Ramos (cell line): Measurements from ENCODE around the gene ERC1.
"Not testable (repeated sequence)": the region's sequence is repeated elsewhere in the genome, so short reads cannot be mapped to it uniquely, and the experiment has no call there.

Experiments
- in situ Hi-C: fragments of 300-500 bp; cut with MboI; formaldehyde crosslinking; loops from one replicate; pipeline ENCODE4 v1.14.3; 2022; ENCODE audit warnings: low sequenced_read_pairs; ENCODE audit not compliant: unreplicated experiment

Gene ERC1

DNA sequence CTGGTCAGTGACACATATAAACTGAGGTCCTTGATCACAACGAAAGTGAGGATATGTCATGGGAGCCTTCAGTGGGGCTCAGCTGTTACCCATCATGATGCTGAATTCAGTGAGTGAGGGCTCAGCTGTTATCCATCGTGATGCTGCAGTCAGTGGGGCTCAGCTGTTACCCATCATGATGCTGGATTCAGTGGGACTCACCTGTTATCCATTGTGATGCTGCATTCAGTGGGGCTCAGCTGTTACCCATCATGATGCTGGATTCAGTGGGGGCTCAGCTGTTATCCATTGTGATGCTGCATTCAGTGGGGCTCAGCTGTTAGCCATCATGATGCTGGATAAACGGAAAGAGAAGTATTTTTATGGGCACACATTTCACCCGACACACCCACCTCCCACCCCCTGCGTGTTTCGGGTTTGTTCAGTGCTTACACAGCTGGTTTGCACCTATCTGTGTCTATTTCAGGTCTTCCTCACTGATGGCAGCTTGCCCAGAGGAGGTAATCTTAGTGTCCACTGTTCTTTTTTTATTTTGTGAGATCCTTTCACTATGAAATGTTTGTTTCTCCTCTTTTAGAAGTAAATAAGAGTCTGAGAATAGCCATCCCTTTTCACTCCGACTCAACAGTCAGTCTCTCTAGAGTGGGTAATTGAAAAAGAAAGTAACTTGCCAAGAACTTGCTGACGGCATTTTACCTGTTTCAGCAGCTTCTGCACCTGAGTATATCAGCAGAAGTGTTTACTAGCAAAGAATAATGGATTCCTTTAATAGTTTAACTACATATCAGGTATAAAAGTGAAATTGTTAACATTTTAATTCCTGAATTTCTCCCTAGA, 183.0 kb downstream of the ERC1 start:
- in situ Hi-C loops = no loop called here

DNA sequence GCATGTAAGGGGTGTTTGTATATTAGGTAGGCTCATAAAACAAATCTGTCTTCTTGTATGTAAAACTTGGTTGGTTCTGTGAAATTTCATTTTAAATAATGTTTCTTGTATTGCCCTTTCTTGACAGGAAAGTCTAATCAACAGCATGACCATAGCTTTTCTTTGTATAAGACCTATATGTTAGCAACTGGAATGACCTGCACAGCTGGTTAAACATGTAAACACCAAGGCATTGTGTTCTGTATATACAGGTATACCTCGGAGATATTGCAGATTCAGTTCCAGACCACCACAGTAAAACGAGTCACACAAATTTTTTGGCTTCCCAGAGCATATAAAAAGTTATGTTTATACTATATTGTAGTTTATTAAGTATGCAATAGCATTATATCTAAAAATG, 183.6 kb downstream of the ERC1 start:
- in situ Hi-C loops = no loop called here

DNA sequence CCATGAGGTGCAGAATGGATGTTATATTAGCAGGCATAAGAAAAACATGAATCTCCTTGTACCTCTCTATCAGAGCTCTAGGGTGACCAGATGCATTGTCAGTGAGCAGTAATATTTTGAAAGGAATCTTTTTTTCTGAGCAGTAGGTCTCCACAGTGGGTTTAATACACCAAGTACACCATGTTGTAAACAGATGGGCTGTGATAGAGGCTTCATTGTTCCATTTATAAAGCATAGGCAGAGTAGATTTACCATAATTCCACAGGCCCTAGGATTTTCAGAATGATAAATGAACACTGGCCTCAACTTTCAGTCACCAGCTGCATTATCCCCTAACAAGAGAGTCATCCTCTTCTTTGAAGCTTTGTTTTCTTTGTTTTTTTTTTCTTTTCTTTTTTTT, 185.2 kb downstream of the ERC1 start:
- in situ Hi-C loops = no loop called here

DNA sequence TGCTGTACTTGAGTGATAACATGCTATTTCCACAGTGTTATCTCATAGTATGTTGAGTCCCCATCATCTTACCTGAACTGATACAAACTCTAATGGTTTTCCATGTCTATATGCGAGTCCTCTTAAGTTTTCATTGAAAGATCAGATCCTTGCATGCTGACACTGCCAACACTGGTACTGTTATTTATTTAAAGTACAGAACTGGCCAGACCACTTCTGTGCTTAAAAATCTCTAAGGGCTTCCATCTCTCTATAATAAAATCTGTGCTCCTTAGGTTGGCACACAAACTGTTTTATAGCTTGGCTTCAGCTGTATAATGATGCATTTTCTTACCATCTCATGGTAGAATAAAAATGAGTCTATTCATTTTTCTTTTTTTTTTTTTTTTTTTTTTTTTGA, 188.1 kb downstream of the ERC1 start:
- in situ Hi-C loops = no loop called here

DNA sequence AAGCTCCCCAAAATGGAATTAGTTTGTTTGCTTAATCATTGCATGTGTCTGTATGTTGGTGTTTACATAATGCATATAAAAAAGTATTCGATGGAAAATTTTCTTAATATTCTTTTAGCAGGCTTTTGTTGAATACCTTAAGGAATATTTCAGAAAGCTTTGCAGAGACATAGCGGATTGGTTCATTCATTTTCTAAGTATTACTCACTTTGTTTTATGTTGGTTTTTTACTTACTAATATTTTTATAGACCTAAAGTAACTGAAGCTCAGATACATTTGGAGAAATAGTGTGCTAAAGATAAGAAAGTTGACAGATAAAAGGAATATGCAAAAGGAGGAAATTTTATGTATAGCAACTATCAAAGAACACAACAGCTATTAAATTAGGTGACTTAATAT, 191.0 kb downstream of the ERC1 start:
- in situ Hi-C loops = no loop called here

DNA sequence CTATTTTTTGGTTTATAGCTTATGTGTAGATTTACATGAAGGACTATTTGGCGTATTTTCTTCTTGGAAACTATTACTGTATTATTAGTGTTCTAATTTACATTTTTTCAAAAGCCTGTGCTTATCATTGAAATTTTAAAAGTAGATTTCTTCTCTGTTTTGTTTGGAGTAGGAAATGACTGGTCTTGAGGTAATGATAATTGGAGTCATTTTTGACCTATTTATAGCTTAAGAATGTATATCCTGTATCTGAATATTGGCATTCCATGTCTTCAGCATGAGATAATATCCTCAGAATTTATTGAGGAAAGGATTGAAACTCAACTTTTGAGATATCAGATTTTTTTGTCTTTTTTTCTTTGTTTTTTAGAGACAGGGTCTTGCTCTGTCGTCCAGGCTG, 193.4 kb downstream of the ERC1 start:
- in situ Hi-C loops = no loop called here

DNA sequence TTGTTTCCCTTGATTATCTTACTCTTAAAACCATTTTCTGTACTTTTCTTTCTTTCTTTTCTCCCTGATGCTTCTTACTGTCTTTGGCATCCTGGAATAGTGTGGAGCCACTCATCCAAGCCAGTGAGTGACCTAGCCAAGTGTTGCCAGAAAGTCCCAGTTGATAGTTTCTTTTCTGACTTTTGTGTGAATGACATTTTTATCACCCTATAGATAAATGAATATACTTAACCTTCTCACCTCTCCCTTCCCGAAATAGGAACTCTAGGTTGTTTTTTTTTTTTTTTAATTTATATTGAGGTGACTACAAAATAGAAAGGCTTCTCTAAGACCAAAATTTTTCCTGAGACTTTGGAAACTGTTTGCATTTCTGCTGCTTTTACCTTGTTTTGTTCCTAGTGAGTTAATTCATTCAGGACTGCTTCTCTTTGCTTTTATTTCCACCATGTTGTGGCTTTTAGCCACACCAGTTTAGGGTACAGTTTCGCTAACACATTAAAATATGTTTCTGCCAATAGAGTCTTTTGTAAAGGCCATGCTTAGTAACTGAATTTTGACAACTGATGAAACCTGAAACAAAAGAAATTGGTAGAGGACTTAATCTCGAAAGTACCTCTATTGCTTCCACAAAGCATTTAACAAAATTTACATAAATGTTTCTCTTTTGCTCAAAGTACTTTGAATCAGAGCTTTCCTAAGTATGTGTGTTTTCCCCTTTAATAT, 194.6 kb downstream of the ERC1 start:
- in situ Hi-C loops = no loop called here

DNA sequence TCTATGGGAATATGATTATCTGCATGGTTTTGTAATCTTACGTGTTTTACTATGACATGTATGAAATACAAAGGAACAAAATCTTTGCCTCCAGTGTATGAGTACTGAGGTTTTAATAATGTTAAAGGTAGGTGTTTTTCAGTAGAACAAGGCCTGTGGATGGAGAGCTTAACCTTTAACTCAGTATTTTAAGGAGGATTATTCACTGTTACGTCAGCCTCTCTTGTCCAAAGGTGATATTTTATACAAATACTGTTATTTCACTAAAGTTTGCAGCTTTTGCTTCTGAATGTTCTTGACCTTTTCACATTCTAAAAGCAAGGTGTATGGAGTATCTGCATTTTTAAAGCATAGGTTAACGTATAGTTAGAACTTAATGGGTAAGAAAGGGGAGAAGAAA, 195.3 kb downstream of the ERC1 start:
- in situ Hi-C loops = no loop called here

DNA sequence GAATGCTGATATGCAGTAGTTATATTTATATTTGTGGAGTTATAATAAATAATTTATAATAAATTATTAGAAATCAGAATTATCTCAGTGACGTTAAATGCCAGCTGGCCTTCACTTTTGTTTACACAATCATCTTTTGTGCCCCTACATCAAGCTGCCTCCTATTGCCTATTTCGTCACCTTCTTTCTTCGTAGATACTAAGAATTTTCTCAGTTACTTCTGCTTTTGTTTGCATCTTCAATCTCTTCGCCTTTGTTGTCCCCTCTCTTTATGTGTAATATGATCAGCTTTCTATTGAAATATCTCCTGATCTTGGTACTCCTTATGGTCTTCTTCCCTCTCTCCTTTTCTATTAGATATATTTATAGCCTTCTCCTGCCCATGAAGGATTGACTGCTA, 197.0 kb downstream of the ERC1 start:
- in situ Hi-C loops = no loop called here

DNA sequence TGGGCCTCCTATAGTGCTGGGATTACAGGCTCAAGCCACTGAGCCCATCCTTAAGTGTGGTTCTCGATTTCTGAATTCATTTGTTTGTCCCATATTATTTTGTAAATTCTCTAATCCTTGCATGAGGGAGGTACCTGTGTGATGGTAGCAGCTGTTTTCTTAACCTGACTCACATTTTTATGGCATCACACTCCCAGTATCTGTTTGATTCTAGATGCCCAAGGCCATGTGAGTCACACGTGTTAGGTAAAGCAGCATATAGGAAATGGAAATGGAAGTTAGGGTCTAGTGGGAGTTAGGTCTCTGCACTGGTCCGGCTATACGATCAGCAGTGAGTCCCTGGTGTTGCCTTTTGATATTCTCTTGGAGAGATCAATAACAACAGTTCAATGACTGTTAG, 198.1 kb downstream of the ERC1 start:
- in situ Hi-C loops = no loop called here

DNA sequence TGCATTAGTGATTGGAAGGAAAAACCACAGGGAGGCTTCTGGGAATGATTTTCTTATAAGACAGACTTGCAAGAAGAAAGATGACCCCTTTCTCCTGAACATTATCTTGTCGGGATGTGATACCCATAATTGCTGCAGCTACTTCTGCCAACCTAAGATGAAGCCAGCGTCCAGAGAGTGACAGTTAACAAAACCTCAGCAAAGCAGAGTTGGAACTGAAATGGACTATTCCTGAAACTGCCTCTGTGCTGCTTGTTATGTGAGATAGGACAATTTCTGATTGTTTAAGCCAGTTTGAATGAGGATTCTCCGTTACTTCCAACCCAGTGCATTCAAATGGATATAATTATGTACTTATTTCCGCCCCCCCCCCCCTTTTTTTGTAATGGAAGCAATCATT, 204.5 kb downstream of the ERC1 start:
- in situ Hi-C loops = no loop called here

DNA sequence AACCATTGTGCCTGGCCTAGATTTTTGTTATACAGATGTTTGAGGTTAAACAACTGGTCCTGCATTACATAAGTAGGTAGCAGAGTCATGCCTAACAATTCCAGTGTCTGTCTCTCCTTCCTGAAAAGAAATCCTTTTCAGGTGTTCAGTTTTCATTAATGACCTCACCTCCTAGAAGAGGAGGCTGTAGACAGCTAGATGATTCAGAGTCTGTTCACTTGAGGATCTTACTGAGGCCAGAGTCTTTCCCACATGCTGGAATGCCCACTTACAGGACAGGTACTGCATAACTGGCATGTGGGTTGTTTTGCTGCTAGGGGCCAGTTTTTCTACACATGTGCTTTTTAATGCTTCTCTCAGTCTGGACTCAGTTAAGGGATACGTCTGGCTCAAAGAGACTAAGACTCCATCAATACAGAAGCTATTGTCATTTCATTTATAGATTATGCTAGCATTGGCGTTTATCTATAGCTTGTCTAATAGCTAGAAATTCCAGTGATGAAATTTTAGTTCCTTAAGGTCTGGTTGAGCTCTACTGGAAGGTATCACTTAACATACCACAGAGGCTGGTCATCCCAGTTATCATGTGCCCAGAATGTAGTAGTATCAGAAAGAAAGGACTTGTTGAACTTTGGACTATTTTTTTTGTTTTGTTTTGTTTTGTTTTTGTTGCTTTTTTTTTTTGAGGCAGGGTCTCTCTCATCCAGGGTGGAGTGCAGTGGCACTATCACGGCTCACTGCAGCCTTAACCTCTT, 206.4 kb downstream of the ERC1 start:
- in situ Hi-C loops = no loop called here

DNA sequence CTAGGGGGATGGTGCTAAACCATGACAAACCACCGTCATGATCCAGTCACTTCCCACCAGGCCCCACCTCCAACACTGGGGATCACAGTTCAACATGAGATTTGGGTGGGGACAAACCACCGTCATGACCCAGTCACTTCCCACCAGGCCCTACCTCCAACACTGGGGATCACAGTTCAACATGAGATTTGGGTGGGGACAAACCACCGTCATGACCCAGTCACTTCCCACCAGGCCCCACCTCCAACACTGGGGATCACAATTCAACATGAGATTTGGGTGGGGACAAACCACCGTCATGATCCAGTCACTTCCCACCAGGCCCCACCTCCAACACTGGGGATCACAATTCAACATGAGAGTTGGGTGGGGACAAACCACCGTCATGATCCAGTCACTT, 207.8 kb downstream of the ERC1 start:
- in situ Hi-C loops = not testable (repeated sequence)

DNA sequence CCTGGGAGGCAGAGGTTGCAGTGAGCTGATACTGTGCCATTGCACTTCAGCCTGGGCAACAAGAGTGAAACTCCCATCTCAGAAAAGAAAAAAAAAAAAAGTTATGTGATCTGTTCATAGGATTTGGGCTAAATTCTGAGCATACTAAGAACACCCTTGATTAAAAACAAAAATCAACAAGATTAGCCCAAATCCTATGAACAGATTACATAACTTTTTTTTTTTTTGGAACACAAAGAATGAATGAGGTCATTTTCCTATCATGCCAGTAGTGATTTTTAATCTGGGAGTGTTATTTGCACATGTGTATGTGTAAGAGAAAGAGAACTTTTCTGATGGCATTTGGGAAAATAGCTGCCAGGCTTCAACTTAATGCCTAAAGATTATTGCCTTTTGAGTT, 208.7 kb downstream of the ERC1 start:
- in situ Hi-C loops = no loop called here

DNA sequence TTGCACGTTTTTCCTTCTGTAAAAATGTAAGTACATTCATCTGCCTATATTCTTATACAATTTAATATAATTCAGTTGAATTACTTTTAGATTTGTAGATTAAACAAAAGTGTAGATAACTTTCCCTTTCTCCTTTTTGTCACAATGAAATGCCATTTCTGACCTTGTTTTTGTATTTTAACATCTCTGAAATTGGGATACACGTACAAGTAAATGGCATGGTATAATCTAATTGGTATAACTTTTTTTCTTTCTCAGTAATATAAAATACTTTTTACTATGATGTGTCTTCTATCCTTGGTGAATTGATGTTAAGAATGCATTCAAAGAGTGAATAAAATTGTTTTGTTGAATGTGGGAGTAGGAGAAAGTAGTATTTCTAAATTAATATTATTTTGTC, 210.0 kb downstream of the ERC1 start:
- in situ Hi-C loops = no loop called here

DNA sequence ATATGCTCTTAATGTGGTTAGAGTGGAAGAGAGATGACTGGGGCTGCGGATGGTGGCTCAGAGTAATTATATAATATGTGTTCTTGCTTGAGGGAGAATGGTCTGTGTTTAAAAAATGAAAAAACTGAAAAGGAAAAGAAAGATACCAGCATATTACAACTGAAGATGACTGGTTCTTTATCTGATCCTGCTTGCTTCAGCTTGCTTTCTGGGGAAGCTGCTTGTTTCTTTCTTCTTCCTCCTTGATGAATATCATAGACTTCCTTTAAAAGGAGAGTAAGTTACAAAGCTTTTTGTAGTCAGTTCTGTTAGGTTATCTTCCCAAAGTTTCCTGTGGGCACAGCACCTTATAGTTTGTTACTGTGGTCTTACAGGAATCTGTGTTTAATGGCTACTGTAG, 210.9 kb downstream of the ERC1 start:
- in situ Hi-C loops = no loop called here

DNA sequence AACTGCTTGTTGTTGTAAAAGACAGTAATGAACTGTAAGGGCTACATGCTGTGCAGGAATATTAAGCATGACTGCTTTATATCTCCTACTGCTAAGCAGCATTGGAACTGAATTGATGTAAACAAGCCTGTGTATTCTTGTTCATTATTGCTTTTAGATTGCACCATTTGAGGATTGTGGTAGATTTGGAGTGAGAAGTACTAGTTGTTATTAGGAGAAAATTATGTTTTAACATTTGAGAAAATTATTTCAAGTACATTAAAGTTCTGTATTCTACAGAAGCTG, 212.7 kb downstream of the ERC1 start:
- in situ Hi-C loops = no loop called here

DNA sequence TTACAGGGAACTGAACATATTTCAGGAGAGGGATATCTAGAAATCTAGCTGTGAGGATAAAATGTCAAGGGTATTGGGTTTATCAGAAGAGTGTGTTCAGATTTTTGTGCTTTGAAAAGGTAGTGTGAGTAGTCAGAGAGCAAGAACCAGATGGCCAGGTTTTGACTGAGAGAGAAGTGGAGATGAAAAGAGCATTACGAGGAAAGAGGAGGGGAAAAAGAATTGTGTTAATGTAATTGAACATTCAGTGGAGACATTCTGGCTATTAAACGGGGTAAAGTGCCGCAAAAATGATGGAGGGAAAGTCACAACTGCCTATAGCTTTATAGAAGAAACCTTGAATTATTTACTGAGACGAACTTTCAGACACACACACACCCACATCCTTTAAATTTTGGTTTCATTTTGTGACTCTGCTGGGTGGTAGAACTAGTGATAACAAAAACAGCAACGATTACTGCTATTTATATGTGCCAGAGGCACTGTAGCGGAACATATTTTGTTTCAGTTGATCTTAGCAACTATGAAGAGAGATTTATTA, 213.6 kb downstream of the ERC1 start:
- in situ Hi-C loops = no loop called here

DNA sequence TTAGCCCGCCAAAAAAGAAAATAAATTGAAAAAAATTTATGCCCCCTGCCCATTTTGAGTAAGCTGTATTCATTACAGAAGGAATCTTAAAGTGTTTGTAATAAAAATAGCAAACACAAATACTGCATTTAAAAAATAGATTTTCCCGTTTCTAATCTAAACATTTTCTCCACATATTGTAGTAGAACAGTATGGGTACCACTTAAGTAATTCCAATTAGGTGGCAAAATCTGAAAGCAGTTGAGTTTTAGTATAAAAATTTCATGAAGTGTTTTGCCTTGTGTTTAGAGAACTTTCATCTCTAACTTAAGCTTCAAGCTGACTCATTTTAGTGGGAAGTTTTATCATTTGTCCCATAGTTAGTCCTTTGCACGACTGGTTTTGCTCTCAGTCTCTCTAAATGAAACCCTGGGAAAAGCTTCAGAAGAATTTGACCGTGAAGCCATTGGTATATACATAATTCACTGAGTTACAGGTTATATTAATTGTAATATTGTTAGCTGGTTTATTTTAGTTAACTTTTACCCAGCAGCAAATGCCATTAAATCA, 214.6 kb downstream of the ERC1 start:
- in situ Hi-C loops = no loop called here

DNA sequence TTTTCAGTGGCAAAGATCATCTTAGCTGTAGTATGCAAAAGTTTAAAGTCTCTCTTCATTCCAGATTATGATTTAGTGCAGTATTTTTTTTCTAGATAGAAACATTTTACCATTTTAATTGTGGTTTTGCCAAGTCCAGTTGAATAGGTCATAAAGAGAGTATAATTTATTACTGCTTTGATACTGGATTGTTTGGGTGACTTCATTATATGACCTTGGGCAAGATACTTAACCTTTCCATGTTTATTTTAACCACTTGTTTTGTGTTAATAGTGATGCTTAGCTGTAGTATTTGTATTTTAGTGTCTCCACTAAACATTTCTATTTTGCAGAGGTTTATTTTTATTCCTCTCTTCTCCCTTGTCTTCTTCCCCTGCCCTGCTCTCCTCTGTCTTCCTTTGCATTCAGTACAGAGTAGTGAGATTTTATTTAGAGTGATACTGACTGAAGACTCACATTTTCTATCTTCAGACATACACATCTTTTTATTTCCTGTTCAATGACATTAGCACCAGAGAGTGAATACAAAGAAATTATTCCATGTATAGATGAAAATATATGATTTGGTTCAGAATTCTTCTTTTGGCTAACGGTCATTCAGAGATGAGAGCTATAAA, 215.2 kb downstream of the ERC1 start:
- in situ Hi-C loops = no loop called here
